Neural progenitor cell (in vitro differentiated cells): ENCODE results near the gene CCL27. TPM values are rescaled to one million over a fixed set of nuclear protein-coding genes. Genes with fewer than 3 reads are reported as not detected.
A peak's percentile ranks its signal among the peaks of the same experiment; 100 is the strongest.

ENCODE experiments used
- DNase-seq: peaks from one replicate; pipeline ENCODE4 v3.0.0-alpha.2; 2016; ENCODE audit warnings: low spot score
- H2AFZ ChIP-seq: fragments of 200-600 bp; sonication (generic); replicated peaks from 2 replicates; pipeline ENCODE4 v1.6.1; 2016; ENCODE audit warnings: antibody characterized with exemption
- H3F3A ChIP-seq: fragments of 200-600 bp; sonication (generic); 2 replicates; pipeline ENCODE4 v1.6.1; 2016; ENCODE audit warnings: antibody characterized with exemption, low read depth
- H3K27ac ChIP-seq: fragments of 200-600 bp; sonication (generic); 2 replicates; pipeline ENCODE4 v1.5.1; 2016; ENCODE audit warnings: mild to moderate bottlenecking
- H3K27me3 ChIP-seq: fragments of 200-600 bp; sonication (generic); 2 replicates; pipeline ENCODE4 v1.6.1; 2016; ENCODE audit warnings: mild to moderate bottlenecking, moderate library complexity
- H3K36me3 ChIP-seq: fragments of 200-600 bp; sonication (generic); 2 replicates; pipeline ENCODE4 v1.5.1; 2016
- H3K4me1 ChIP-seq: fragments of 200-600 bp; sonication (generic); 2 replicates; pipeline ENCODE4 v1.6.1; 2016; ENCODE audit warnings: mixed run types
- H3K4me2 ChIP-seq: fragments of 200-600 bp; sonication (generic); 2 replicates; pipeline ENCODE4 v1.6.1; 2016
- H3K4me3 ChIP-seq: fragments of 200-600 bp; sonication (generic); 2 replicates; pipeline ENCODE4 v1.5.1; 2016
- H3K79me2 ChIP-seq: fragments of 200-600 bp; sonication (generic); 2 replicates; pipeline ENCODE4 v1.6.1; 2016; ENCODE audit warnings: low read depth
- H3K9ac ChIP-seq: fragments of 200-600 bp; sonication (generic); 2 replicates; pipeline ENCODE4 v1.6.1; 2016
- H3K9me3 ChIP-seq: fragments of 200-600 bp; sonication (generic); 2 replicates; pipeline ENCODE4 v1.5.1; 2016; ENCODE audit warnings: low read depth
- H4K20me1 ChIP-seq: fragments of 200-600 bp; sonication (generic); 2 replicates; pipeline ENCODE4 v1.6.1; 2016; ENCODE audit warnings: low read depth
- H3K27ac Mint-ChIP-seq: 3 replicates; pipeline ENCODE4 v1.8.0; 2021; ENCODE audit warnings: mixed read lengths
- H3K27me3 Mint-ChIP-seq: 2 replicates; pipeline ENCODE4 v1.8.0; 2022; ENCODE audit warnings: low read depth, mild to moderate bottlenecking, inconsistent platforms, moderate library complexity, mixed read lengths; ENCODE audit not compliant: insufficient read depth
- H3K36me3 Mint-ChIP-seq: 3 replicates; pipeline ENCODE4 v1.8.0; 2021; ENCODE audit warnings: mixed read lengths
- H3K4me1 Mint-ChIP-seq: 3 replicates; pipeline ENCODE4 v1.8.0; 2021; ENCODE audit warnings: mixed read lengths
- H3K4me3 Mint-ChIP-seq: 3 replicates; pipeline ENCODE4 v1.8.0; 2021; ENCODE audit warnings: mild to moderate bottlenecking, moderate library complexity, mixed read lengths
- H3K9me3 Mint-ChIP-seq: 3 replicates; pipeline ENCODE4 v1.8.0; 2020; ENCODE audit warnings: mixed read lengths
- CTCF ChIP-seq: fragments of 200-600 bp; sonication (generic); IDR thresholded peaks from 2 replicates; pipeline ENCODE4 v1.5.1; 2017; ENCODE audit warnings: antibody characterized with exemption, mild to moderate bottlenecking
- EZH2 ChIP-seq: fragments of 200-600 bp; sonication (generic); IDR thresholded peaks from 2 replicates; pipeline ENCODE4 v1.6.1; 2017; ENCODE audit warnings: antibody characterized with exemption, mild to moderate bottlenecking, moderate library complexity
- EZH2phosphoT487 ChIP-seq: fragments of 200-600 bp; sonication (generic); IDR thresholded peaks from 2 replicates; pipeline ENCODE4 v1.6.1; 2017; ENCODE audit warnings: antibody characterized with exemption
- total RNA-seq: library from RNA; depleted of rRNA; stranded (reverse); fragments of >200 nt; gene quantifications from 2 replicates; pipeline ENCODE4 v1.2.3, GENCODE V29; 2015; ENCODE audit warnings: low replicate concordance

Gene CCL27
- total RNA-seq, 1 donor from 2014 or later: 0.67 TPM

- DNase-seq: no peak
- Mint-ChIP-seq H3K27ac (no peak overlapping the region), H3K27me3 (peaks cover 37% of the 10 kb centered on the region), H3K36me3 (no peaks in the 10 kb centered on the region), H3K4me3 (peak overlapping the region; percentile 62), H3K9me3 (peaks cover 2% of the 10 kb centered on the region), H3K4me1 (peaks cover 30% of the 10 kb centered on the region)
- Histone ChIP-seq H3K9me3 (no peaks in the 10 kb centered on the region), H3K36me3 (no peaks in the 10 kb centered on the region), H3K79me2 (no peaks in the 10 kb centered on the region), H2AFZ (no peak overlapping the region), H3K9ac (no peak overlapping the region), H4K20me1 (no peaks in the 10 kb centered on the region), H3K4me3 (no peak overlapping the region), H3F3A (peaks cover 26% of the 10 kb centered on the region), H3K4me2 (peak overlapping the region; percentile 67), H3K27ac (no peak overlapping the region), H3K4me1 (peaks cover 42% of the 10 kb centered on the region), H3K27me3 (peaks cover 41% of the 10 kb centered on the region)
- TF ChIP-seq EZH2phosphoT487: no peak
- TF ChIP-seq CTCF: no peak
- TF ChIP-seq EZH2: no peak
Observed at GRCh38 chr9:34623374-34624235, 38.9 kb downstream of the CCL27 start.

- Histone ChIP-seq H3K27me3 (peaks cover 10% of the 10 kb centered on the region), H3K79me2 (no peaks in the 10 kb centered on the region), H3K4me1 (peaks cover 18% of the 10 kb centered on the region), H3K4me3 (peak within 1 kb of the TSS; percentile 82), H3K9ac (peak within 1 kb of the TSS; percentile 62), H3K4me2 (peak within 1 kb of the TSS; percentile 93), H3K27ac (no peak within 1 kb of the TSS), H3K36me3 (no peaks in the 10 kb centered on the region), H2AFZ (peak within 1 kb of the TSS; percentile 68), H3K9me3 (no peaks in the 10 kb centered on the region), H3F3A (peaks cover 17% of the 10 kb centered on the region), H4K20me1 (no peaks in the 10 kb centered on the region)
- Mint-ChIP-seq H3K27ac (peak within 1 kb of the TSS; percentile 91), H3K27me3 (peaks cover 10% of the 10 kb centered on the region), H3K36me3 (peaks cover 7% of the 10 kb centered on the region), H3K9me3 (peaks cover 2% of the 10 kb centered on the region), H3K4me1 (peaks cover 24% of the 10 kb centered on the region), H3K4me3 (peak within 1 kb of the TSS; percentile 92)
- TF ChIP-seq EZH2phosphoT487 (no peak), EZH2 (no peak), CTCF (no peak)
- DNase-seq: peak; percentile 97
Observed at GRCh38 chr9:34620061-34620994, 42.1 kb downstream of the CCL27 start, which contains the start of gene DCTN3. Gene DCTN3, minus strand, starts transcription at chr9:34620495. Its CDS starts 31 bp downstream, at chr9:34620464.

GRCh38 chr9:34615132-34615531, 47.3 kb downstream of the CCL27 start:
- H3F3A ChIP-seq: peaks cover 14% of the 10 kb centered on the region
- no peak overlapping the region for H3K4me2 ChIP-seq
- H3K27me3 Mint-ChIP-seq: peaks cover 14% of the 10 kb centered on the region
- no peaks in the 10 kb centered on the region for H3K9me3 Mint-ChIP-seq
- H2AFZ ChIP-seq: no peak overlapping the region
- no peak overlapping the region for H3K4me3 ChIP-seq
- peaks cover 33% of the 10 kb centered on the region for H3K4me1 Mint-ChIP-seq
- no peak overlapping the region for H3K9ac ChIP-seq
- no peak overlapping the region for H3K4me3 Mint-ChIP-seq
- no peaks in the 10 kb centered on the region for H4K20me1 ChIP-seq
- peaks cover 13% of the 10 kb centered on the region for H3K79me2 ChIP-seq
- H3K9me3 ChIP-seq: no peaks in the 10 kb centered on the region
- peaks cover 8% of the 10 kb centered on the region for H3K4me1 ChIP-seq
- no peak overlapping the region for H3K27ac Mint-ChIP-seq
- H3K27ac ChIP-seq: no peak overlapping the region
- peaks cover 7% of the 10 kb centered on the region for H3K36me3 Mint-ChIP-seq
- no peaks in the 10 kb centered on the region for H3K36me3 ChIP-seq
- no peak for DNase-seq
- H3K27me3 ChIP-seq: no peaks in the 10 kb centered on the region
- TF ChIP-seq CTCF (no peak), EZH2phosphoT487 (no peak), EZH2 (no peak)
